GM21526 (cell line): ENCODE data around the gene CD101.

Experiments used
- ATAC-seq: cut with Tn5 transposase; IDR thresholded peaks from one replicate; pipeline ENCODE4 v1.9.1; 2021; ENCODE audit warnings: moderate library complexity; ENCODE audit not compliant: unreplicated experiment, low FRiP score

CD101 gene

GRCh38 chr1:117014209-117014608 is 12.6 kb downstream of the CD101 start:
- no peak for ATAC-seq

- no peak for ATAC-seq
Measured at GRCh38 chr1:117015724-117016123, 14.2 kb downstream of the CD101 start.

DNA sequence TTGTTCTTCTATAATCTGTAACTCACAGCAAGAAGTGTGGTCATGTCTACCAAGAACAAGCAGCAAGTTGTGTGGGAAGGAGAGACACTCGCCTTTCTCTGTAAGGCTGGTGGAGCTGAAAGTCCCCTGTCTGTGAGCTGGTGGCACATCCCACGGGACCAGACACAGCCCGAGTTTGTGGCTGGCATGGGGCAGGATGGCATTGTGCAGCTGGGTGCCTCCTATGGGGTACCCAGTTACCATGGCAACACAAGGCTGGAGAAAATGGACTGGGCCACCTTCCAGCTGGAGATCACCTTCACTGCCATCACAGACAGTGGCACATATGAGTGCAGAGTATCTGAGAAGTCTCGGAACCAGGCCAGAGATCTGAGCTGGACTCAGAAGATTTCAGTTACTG is 15.5 kb downstream of the CD101 start:
- ATAC-seq: no peak

GRCh38 chr1:117017648-117018047 is 16.1 kb downstream of the CD101 start:
- peak; percentile 81 for ATAC-seq

- no peak for ATAC-seq
Measured at GRCh38 chr1:117020526-117021156, 19.1 kb downstream of the CD101 start.

DNA sequence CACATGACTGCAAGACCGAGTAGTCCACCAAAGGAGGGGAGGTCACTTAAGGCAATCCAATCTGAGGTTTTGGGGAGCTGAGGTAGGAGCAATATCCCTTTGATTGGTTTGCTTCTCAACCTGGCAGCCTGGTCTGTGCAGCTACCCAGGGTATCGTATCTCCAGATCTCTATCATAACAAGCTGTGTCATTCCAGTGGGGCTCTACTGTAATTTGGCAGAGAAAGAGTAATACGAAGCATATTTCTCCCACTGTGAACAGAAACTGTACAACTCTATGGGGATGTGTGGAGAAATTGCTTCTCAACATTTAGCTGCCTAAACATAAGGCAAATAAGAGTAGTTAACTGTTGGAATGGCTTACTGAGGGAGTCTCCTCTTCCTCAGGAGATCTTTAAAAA is 20.6 kb downstream of the CD101 start:
- ATAC-seq: no peak

DNA sequence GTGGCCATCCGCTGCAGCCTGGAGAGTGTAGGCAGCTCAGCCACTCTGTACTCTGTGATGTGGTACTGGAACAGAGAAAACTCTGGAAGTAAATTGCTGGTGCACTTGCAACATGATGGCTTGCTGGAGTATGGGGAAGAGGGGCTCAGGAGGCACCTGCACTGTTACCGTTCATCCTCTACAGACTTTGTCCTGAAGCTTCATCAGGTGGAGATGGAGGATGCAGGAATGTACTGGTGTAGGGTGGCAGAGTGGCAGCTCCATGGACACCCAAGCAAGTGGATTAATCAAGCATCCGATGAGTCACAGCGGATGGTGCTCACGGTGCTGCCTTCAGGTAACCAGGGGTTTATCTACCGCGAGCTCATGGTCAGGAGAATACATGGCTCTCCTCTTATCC is 24.0 kb downstream of the CD101 start:
- ATAC-seq: no peak

- no peak for ATAC-seq
Measured at GRCh38 chr1:117026361-117026760, 24.8 kb downstream of the CD101 start.

- ATAC-seq: no peak
Measured at GRCh38 chr1:117029685-117030084, 28.1 kb downstream of the CD101 start.

- ATAC-seq: no peak
Measured at GRCh38 chr1:117030271-117030877, 28.8 kb downstream of the CD101 start.

- ATAC-seq: no peak
Measured at GRCh38 chr1:117032266-117032665, 30.7 kb downstream of the CD101 start.

DNA sequence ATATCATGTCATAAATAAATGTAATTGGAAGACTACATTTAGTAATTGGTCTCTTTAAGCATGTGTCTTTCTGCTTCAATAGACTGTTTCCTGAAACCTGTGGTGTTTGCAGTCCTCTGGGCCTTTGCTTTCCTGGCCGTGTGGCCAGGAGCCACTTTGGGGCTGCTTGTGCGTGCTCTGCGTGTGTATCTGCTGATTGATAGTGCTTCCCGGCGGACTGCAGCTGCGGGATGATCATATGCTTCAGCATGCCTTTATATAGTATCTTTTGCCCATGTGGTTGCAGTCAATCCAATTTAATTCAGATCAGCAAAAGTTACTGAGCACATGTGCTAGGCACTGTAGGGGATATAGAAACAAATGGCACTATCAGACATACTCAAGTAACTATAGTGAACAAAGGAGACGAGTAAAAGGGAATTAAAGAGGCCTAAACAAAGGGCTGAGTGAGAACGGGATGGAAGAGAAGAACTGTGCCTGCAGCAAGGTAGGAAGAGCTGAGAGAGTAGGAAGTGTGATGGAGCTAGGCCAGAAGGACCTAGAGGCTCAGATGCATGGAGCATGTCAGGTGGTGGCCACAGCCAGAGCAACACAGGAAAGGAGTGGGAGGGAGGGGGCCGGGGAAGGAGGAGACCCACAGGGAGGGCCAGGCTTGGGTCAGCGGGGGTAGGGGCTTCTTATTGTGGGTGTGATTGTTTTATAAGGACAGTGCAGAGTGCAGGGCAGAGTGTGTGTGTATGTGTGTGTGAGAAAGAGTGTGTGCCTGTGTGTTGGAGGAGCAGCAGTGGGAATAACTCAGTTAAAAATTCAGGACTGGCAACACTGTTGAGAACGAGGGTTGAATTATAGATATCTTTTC is 31.4 kb downstream of the CD101 start:
- ATAC-seq: no peak

DNA sequence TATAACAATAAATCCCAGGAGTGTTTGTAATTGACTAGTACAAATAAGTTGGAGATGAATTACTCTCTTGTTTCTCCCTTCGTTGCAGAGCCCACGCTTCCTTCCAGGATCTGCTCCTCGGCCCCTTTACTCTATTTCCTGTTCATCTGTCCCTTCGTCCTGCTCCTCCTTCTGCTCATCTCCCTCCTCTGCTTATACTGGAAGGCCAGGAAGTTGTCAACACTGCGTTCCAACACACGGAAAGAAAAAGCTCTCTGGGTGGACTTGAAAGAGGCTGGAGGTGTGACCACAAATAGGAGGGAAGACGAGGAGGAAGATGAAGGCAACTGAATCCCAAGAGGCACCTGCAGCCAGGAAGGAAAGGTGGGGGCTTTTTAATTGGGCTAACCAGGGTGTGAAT is 32.2 kb downstream of the CD101 start:
- no peak for ATAC-seq

DNA sequence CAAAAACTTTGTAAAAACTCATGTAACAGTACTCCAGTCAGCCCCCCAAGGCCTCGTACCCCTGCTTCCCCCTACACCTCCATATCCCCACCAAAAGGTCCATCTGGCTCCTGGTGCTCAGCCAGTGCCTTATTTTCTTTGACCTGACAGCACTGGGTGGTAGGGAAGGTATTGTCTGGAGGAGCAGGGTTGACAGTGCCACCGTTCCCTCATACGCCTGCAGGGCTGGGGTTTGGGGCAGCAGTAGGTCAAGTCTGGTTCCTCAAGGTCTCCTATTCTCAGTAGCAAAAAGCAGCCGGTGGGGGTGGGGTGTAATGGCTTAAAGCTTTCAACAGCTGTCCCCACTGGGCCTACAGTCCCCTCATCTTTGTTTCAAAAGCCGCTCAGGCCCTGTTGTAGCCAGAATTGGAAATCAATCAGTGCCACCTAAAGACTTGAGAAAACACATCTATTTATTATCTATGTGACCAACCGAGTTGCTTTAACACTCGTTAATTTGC is 33.3 kb downstream of the CD101 start:
- ATAC-seq: no peak

GRCh38 chr1:117036018-117036461 is 34.5 kb downstream of the CD101 start:
- no peak for ATAC-seq

- no peak for ATAC-seq
Measured at GRCh38 chr1:117037802-117038201, 36.2 kb downstream of the CD101 start.

DNA sequence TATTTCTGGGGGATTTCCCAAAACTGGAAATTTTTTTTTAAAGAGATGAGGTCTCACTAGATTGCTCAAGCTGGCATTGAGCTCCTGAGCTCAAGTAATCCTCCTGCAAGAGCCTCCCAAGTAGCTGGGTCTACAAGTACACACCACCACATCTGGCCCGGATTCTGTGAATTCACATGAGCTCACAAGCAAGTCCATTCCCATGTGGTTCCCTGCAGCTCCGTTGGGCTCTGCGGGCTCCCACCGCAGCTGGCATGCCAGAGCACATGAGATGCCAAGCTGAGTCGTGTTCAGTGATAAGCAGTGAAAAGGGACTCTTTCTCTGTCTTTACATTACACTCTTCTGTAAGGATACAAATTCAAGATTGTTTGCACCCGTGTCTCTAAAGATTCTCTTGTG is 36.7 kb downstream of the CD101 start:
- ATAC-seq: no peak

- ATAC-seq: no peak
Measured at GRCh38 chr1:117044217-117044616, 42.7 kb downstream of the CD101 start.

DNA sequence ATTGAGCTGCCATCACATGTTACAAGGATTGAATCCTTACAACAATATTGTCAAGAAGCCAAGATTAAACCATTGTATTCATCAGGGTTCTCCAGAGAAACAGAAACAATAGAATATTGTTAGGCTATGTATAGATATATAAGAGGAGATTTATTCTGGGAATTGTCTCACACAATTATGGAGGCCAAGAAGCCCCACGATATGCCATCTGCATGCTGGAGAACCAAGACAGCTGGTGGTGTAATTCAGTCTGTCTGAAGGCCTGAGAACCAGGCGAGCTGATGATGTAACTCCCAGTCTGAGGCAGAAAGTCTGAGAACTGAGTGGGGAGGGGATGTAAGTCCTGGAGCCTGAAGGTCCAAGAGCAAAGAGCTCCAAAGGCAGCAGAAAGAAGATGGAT is 44.1 kb downstream of the CD101 start:
- no peak for ATAC-seq

- ATAC-seq: no peak
Measured at GRCh38 chr1:117046781-117047180, 45.2 kb downstream of the CD101 start.

- no peak for ATAC-seq
Measured at GRCh38 chr1:117047271-117047670, 45.7 kb downstream of the CD101 start.
